K562 (cell line): ENCODE data around the gene MICAL2. TPM values are rescaled to one million over a fixed set of nuclear protein-coding genes. Genes with fewer than 3 reads are reported as not detected.

Source experiments
- ATAC-seq: fragments of 200-7000 bp; cut with Tn5 transposase; 3 replicates; pipeline ENCODE4 v1.9.1; 2020; ENCODE audit warnings: moderate library complexity
- BruUV-seq: library from RNA; stranded (reverse); fragments of 400-500 nt; replicated peaks from 2 replicates; lab custom pipeline; 2021; lab: Mats Ljungman, UMichigan
- CTCF ChIA-PET: fragments of 300-600 bp; formaldehyde crosslinking; extraction: SDS; loops from one replicate; lab custom pipeline; 2021; ENCODE audit warnings: low intra/inter-chr PET ratio; lab: Yijun Ruan, JAX
- POLR2A ChIA-PET: fragments of 300-600, 350-650 bp; sonication (Branson Sonifier 250); formaldehyde crosslinking; extraction: SDS; loops from one replicate; lab custom pipeline; 2021; ENCODE audit warnings: antibody characterized with exemption, inconsistent platforms; lab: Yijun Ruan, JAX
- DNase-seq, 4 experiments: peaks; one replicate each; pipeline versions ENCODE4 v3.0.0 to v3.0.0-alpha.2; 2011 to 2018; ENCODE audit warnings: low spot score in 3 of 4, mixed read lengths in 3 of 4; ENCODE audit errors: extremely low read depth in 1 of 4
- FAIRE-seq: peaks from 2 replicates; lab custom pipeline; 2011; peaks lifted over from hg19 to GRCh38; lab: Jason Lieb, UNC
- H2AFZ ChIP-seq: 2 replicates; pipeline ENCODE4 v1.6.0; 2011; ENCODE audit warnings: low read depth, low read length, control low read depth, inconsistent platforms
- H3K27ac ChIP-seq: fragments of 200-600 bp; 3 replicates; pipeline ENCODE4 v1.8.0; 2011; ENCODE audit warnings: low read depth, mild to moderate bottlenecking, control low read depth, inconsistent platforms, low read length, moderate library complexity, mixed read lengths; ENCODE audit errors: extremely low read depth
- H3K27me3 ChIP-seq, 2 experiments: fragments of 300-600 bp in 1 of 2; 2 replicates in 1 of 2; 3 replicates in 1 of 2; pipeline versions ENCODE4 v1.6.0 to v1.8.0; 2011; ENCODE audit warnings: inconsistent platforms in 2 of 2, low read length in 2 of 2, mild to moderate bottlenecking in 1 of 2, mixed read lengths in 1 of 2, moderate library complexity in 1 of 2; ENCODE audit not compliant: control insufficient read depth in 2 of 2, insufficient read depth in 2 of 2
- H3K36me3 ChIP-seq: fragments of 300-600 bp; 3 replicates; pipeline ENCODE4 v1.8.0; 2011; ENCODE audit warnings: mild to moderate bottlenecking, low read length, inconsistent platforms; ENCODE audit not compliant: control insufficient read depth, insufficient read depth
- H3K4me1 ChIP-seq, 2 experiments: fragments of 200-600 bp in 1 of 2; replicated peaks in 1 of 2; 2 replicates in 1 of 2; 3 replicates in 1 of 2; pipeline versions ENCODE4 v1.5.1 to v1.8.0; 2011; ENCODE audit warnings: inconsistent platforms in 2 of 2, low read length in 2 of 2, mild to moderate bottlenecking in 1 of 2, mixed read lengths in 1 of 2, moderate library complexity in 1 of 2; ENCODE audit not compliant: control insufficient read depth in 2 of 2, insufficient read depth in 2 of 2
- H3K4me2 ChIP-seq: 2 replicates; pipeline ENCODE4 v1.6.1; 2011; ENCODE audit warnings: low read length, control low read depth, inconsistent platforms, mixed read lengths; ENCODE audit not compliant: insufficient read depth
- H3K4me3 ChIP-seq: fragments of 200-600 bp; sonication (generic), shearing (Covaris generic); 2 replicates; pipeline ENCODE4 v1.5.1; 2016; ENCODE audit warnings: control low read depth, inconsistent platforms
- H3K79me2 ChIP-seq: fragments of 200-600 bp; 3 replicates; pipeline ENCODE4 v1.8.0; 2011; ENCODE audit warnings: low read length, inconsistent platforms; ENCODE audit not compliant: control insufficient read depth, insufficient read depth
- H3K9ac ChIP-seq, 2 experiments: 2 replicates each; pipeline versions ENCODE4 v1.6.0 to v1.6.1; 2011; ENCODE audit warnings: low read depth in 2 of 2, low read length in 2 of 2, control low read depth in 1 of 2, inconsistent platforms in 1 of 2, mild to moderate bottlenecking in 1 of 2, mixed read lengths in 1 of 2; ENCODE audit not compliant: insufficient read depth in 1 of 2
- H3K9me1 ChIP-seq: one replicate; pipeline ENCODE4 v1.6.0; 2011; ENCODE audit warnings: inconsistent platforms, mild to moderate bottlenecking, low read length, moderate library complexity; ENCODE audit not compliant: control insufficient read depth, insufficient read depth
- H3K9me3 ChIP-seq: replicated peaks from 2 replicates; pipeline ENCODE4 v1.5.1; 2011; ENCODE audit warnings: low read depth, low read length, inconsistent platforms; ENCODE audit not compliant: control insufficient read depth, insufficient read depth
- H4K20me1 ChIP-seq: replicated peaks from 2 replicates; pipeline ENCODE4 v1.6.1; 2011; ENCODE audit warnings: low read length, inconsistent platforms, mixed read lengths; ENCODE audit not compliant: control insufficient read depth, insufficient read depth
- ADNP ChIP-seq: fragments of 200-800 bp; sonication (Bioruptor generic); IDR thresholded peaks from 2 replicates; pipeline ENCODE4 v1.6.1; 2016; ENCODE audit warnings: missing genetic modification characterization, missing compliant biosample characterization
- BCOR ChIP-seq: fragments of 450-650 bp; IDR thresholded peaks from 2 replicates; pipeline ENCODE4 v1.6.1; 2016
- CBFB ChIP-seq: sonication (generic); formaldehyde crosslinking; IDR thresholded peaks from 2 replicates; pipeline ENCODE4 v1.4.0; 2020; ENCODE audit warnings: mild to moderate bottlenecking, missing genetic modification reagents
- CBX3 ChIP-seq, 2 experiments: IDR thresholded peaks; 1 replicate in 1 of 2; 2 replicates in 1 of 2; pipeline ENCODE4 v1.6.1; 2012; ENCODE audit warnings: inconsistent platforms in 2 of 2, low read length in 2 of 2, borderline replicate concordance in 1 of 2, control low read depth in 1 of 2
- CHD4 ChIP-seq: fragments of 200-600 bp; sonication (generic); IDR thresholded peaks from 3 replicates; pipeline ENCODE4 v1.6.1; 2012; ENCODE audit warnings: low read depth, mild to moderate bottlenecking, mixed read lengths, low read length, inconsistent platforms; ENCODE audit not compliant: insufficient read depth, insufficient replicate concordance, poor library complexity, severe bottlenecking
- HDAC2 ChIP-seq: fragments of 450-650 bp; IDR thresholded peaks from 2 replicates; pipeline ENCODE4 v1.6.1; 2016; ENCODE audit warnings: mild to moderate bottlenecking
- KDM1A ChIP-seq, 2 experiments: fragments of 450-650 bp; IDR thresholded peaks; 2 replicates each; pipeline ENCODE4 v1.6.1; 2016; ENCODE audit warnings: mild to moderate bottlenecking in 2 of 2
- MEIS2 ChIP-seq: fragments of 450-650 bp; IDR thresholded peaks from 2 replicates; pipeline ENCODE4 v1.6.1; 2014; ENCODE audit warnings: mild to moderate bottlenecking; ENCODE audit not compliant: partially characterized antibody
- PHTF2 ChIP-seq: fragments of 250-450 bp; sonication (Bioruptor Pico); IDR thresholded peaks from 2 replicates; pipeline ENCODE4 v1.5.0; 2021; ENCODE audit warnings: mild to moderate bottlenecking
- RBM25 ChIP-seq: fragments of 200-400 bp; formaldehyde crosslinking; IDR thresholded peaks from 2 replicates; pipeline ENCODE4 v1.6.1; 2018; ENCODE audit warnings: low read length, low read depth, moderate library complexity; ENCODE audit not compliant: severe bottlenecking
- RCOR1 ChIP-seq, 2 experiments: IDR thresholded peaks; 2 replicates each; pipeline ENCODE4 v1.6.1; 2012; ENCODE audit warnings: low read depth in 2 of 2, low read length in 2 of 2, borderline replicate concordance in 1 of 2, improper control_type of control experiment in 1 of 2
- SMARCA5 ChIP-seq: fragments of 450-650 bp; IDR thresholded peaks from 2 replicates; pipeline ENCODE4 v1.6.1; 2016
- ZNF224 ChIP-seq: sonication (generic); formaldehyde crosslinking; IDR thresholded peaks from 2 replicates; pipeline ENCODE4 v1.8.0; 2022; ENCODE audit warnings: mild to moderate bottlenecking, missing genetic modification reagents
- ZNF41 ChIP-seq: fragments of 250-450 bp; sonication (Bioruptor Pico); conservative IDR thresholded peaks from 2 replicates; pipeline ENCODE4 v1.4.0; 2020; ENCODE audit warnings: mild to moderate bottlenecking
- ZNF764 ChIP-seq: fragments of 250-450 bp; sonication (Bioruptor Pico); IDR thresholded peaks from 2 replicates; pipeline ENCODE4 v1.4.0; 2020; ENCODE audit warnings: low read depth, mild to moderate bottlenecking, moderate library complexity
- WGBS: fragments of 100-300 bp; shearing (Covaris generic); methylation state at CpG from one replicate; pipeline ENCODE4 v1.1.6; 2016; ENCODE audit warnings: low coverage, mixed read lengths; ENCODE audit not compliant: insufficient coverage; ENCODE audit errors: missing lambda C conversion rate; 5-methylcytosine and 5-hydroxymethylcytosine counted together
- in situ Hi-C: fragments of 300-500 bp; cut with MboI; formaldehyde crosslinking; loops from 4 replicates; pipeline ENCODE4 v1.15.0; 2018; ENCODE audit warnings: inconsistent platforms, mixed read lengths
- intact Hi-C: fragments of 100-400 bp; cut with micrococcal nuclease; formaldehyde crosslinking; loops from 2 replicates; pipeline ENCODE4 v1.14.2; 2022
- polyA plus RNA-seq, 8 experiments: library from polyadenylated mRNA; depleted of rRNA in 4 of 8; stranded (reverse) in 5 of 8; unstranded in 3 of 8; fragments of >200 nt; fragmentation: Nextera tagmentation in 2 of 8; fragmentation: Illumina TruSeq in 1 of 8; extraction: Ambion mirVana in 2 of 8; extraction: Trizol in 1 of 8; gene quantifications; 2 replicates each; pipeline versions ENCODE4 v1.2.1 to v1.2.3, GENCODE V29; 2011 to 2014; ENCODE audit warnings: inconsistent platforms in 1 of 8, missing spikeins in 1 of 8
- total RNA-seq, 7 experiments: library from RNA; depleted of rRNA in 6 of 7; stranded (reverse); fragments of >200 nt in 6 of 7; fragmentation: Illumina TruSeq in 2 of 7; extraction: Trizol in 2 of 7; gene quantifications; 2 replicates each; pipeline versions ENCODE4 v1.2.1 to v1.2.3, GENCODE V29; 2011 to 2021; ENCODE audit warnings: low replicate concordance in 1 of 7
- TF ChIP-seq, protein P1 (sequence below): fragments of 450-650 bp; IDR thresholded peaks from 2 replicates; pipeline ENCODE4 v1.6.1; 2018; ENCODE audit warnings: mild to moderate bottlenecking, low read depth; ENCODE audit not compliant: partially characterized antibody

MICAL2 gene
- total and polyA plus RNA-seq, 9 of the 15 experiments (the other 6 are each of a cell fraction or from before 2014, with no cell fraction given) = 4.7 to 64.2 (median 33.6) TPM

DNA sequence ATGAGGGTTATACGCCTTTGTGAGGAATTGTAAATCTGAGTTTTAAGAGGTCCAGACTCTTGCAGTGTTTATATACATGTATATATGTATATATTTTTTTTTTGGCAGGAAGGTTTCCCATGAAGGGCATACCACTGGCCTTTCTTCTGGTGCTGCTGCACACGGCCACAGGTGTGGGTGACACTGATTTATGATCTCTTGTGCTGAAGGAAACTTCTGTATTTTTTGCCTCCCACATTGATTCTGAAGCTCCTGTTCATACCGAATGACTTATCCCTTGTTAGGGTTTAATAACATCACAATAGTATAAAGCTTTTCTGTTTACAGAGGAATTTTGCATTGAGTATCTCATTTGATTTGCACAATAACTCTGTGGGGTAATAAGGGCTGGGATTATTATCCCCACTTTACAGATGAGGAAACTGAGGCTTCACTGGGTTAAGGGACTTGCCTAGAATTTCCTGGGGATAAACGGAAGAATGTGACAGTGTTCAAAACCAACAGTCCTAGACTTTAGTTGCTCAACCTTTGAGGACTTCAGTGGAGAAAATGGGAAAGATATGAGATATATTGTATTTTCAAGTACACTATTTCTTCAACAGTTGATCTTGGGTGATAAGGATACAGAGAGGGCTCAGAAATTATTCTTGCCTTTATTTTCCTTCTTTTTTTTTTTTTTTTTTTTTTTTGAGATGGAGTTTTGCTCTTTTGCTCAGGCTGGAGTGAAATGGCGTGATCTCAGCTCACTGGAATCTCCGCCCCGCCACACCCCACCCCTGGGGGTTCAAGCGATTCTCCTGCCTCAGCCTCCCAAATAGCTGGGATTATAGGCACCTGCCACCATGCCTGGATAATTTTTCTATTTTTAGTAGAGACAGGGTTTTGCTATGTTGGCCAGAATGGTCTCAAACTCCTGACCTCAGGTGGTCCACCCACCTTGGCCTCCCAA lies 70.1 kb downstream of the MICAL2 start:
- TF ChIP-seq BCOR = peak; percentile 94
- TF ChIP-seq CHD4 = peak; percentile 42
- 0 out of 2 replicates have a peak, but pooled peaks have one; percentile 42 for TF ChIP-seq HDAC2
- peak; percentile 23 for TF ChIP-seq MEIS2
- TF ChIP-seq ZNF41 (CRISPR knock-in tag) = no peak
- no peak for TF ChIP-seq ZNF224
- 0 out of 2 replicates have a peak, but pooled peaks have one; percentile 37 for TF ChIP-seq ADNP (tag)
- TF ChIP-seq, protein P1, sequence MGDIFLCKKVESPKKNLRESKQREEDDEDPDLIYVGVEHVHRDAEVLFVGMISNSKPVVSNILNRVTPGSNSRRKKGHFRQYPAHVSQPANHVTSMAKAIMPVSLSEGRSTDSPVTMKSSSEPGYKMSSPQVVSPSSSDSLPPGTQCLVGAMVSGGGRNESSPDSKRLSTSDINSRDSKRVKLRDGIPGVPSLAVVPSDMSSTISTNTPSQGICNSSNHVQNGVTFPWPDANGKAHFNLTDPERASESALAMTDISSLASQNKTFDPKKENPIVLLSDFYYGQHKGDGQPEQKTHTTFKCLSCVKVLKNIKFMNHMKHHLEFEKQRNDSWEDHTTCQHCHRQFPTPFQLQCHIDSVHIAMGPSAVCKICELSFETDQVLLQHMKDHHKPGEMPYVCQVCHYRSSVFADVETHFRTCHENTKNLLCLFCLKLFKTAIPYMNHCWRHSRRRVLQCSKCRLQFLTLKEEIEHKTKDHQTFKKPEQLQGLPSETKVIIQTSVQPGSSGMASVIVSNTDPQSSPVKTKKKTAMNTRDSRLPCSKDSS = no peak
- peak; percentile 49 to 83; a peak in 3 of 4 replicates for TF ChIP-seq KDM1A (IDR thresholded peaks at IDR 0.05)
- peak; percentile 70; the same call in 1 of the 2 replicates for TF ChIP-seq SMARCA5
- TF ChIP-seq CBFB (CRISPR knock-in tag) = no peak
- TF ChIP-seq CBX3 (IDR thresholded peaks at IDR 0.05; ENCODE audit: borderline replicate concordance in 1 of 2, low read length in 2 of 2) = peak in 1 of 2 experiments; percentile 52; a peak in 1 of 3 replicates
- peak in 1 of 2 experiments; percentile 28; a peak in 1 of 4 replicates for TF ChIP-seq RCOR1 (IDR thresholded peaks at IDR 0.05; ENCODE audit: borderline replicate concordance in 1 of 2, low read depth in 2 of 2, low read length in 2 of 2)
- no peak for TF ChIP-seq ZNF764 (CRISPR knock-in tag)
- no peak for TF ChIP-seq PHTF2 (CRISPR knock-in tag)
- TF ChIP-seq RBM25 = peak; percentile 91
- TF ChIP-seq, all 486 proteins: peak for 10
- H3K9ac ChIP-seq = no peak overlapping the region
- FAIRE-seq = no peak

More for the DNA sequence above, 70.1 kb downstream of the MICAL2 start:
- no peak overlapping the region for H2AFZ ChIP-seq
- H3K27me3 ChIP-seq = no peaks in the 10 kb centered on the region
- ChIA-PET CTCF (no interaction called here), POLR2A (interaction anchor here (0.6 kb wide), 1 partner anchor 81 kb away, joined by 3 read pairs; no protein-coding TSS in a partner anchor)
- peaks cover 30 to 53% of the 10 kb centered on the region in 2 experiments for H3K4me1 ChIP-seq
- peaks cover 18% of the 10 kb centered on the region; the same call in 2 of the 3 replicates for H3K79me2 ChIP-seq
- intact Hi-C loops = no loop called here
- no peak overlapping the region for H3K27ac ChIP-seq
- BruUV-seq = no TSS peak
- H4K20me1 ChIP-seq = 0 out of 2 replicates have a peak, but pooled peaks cover 4% of the 10 kb centered on the region
- in situ Hi-C loops = no loop called here
- H3K9me3 ChIP-seq = no peaks in the 10 kb centered on the region
- no peak overlapping the region for H3K4me3 ChIP-seq
- DNase-seq (no peak), ATAC-seq (no peak)
- H3K9me1 ChIP-seq = no peaks in the 10 kb centered on the region
- no peak overlapping the region for H3K4me2 ChIP-seq
- H3K36me3 ChIP-seq = no peaks in the 10 kb centered on the region; the same call in 1 of the 3 replicates
- WGBS = 63% methylated on average over 8 of the region's 8 CpGs
